Endometrial microvascular endothelial cells (primary cell): ENCODE results near the gene MMP28. TPM values are rescaled to one million over a fixed set of nuclear protein-coding genes. Genes with fewer than 3 reads are reported as not detected.
"Not testable (repeated sequence)": the region's sequence is repeated elsewhere in the genome, so short reads cannot be mapped to it uniquely, and the experiment has no call there.

Experiments used
- in situ Hi-C: cut with HindIII; loops from 2 replicates; pipeline ENCODE4 v1.10.0; 2017; ENCODE audit warnings: low sequenced_read_pairs, low pct_unique_long_range_greater_than_20kb; ENCODE audit errors: inconsistent ontology term
- total RNA-seq: library from RNA; depleted of rRNA; stranded (reverse); fragments of >200 nt; gene quantifications from one replicate; pipeline ENCODE4 v1.2.3, GENCODE V29; 2015; ENCODE audit errors: inconsistent ontology term

MMP28 gene
- total RNA-seq, 1 donor from 2014 or later, result 0.19 TPM

DNA sequence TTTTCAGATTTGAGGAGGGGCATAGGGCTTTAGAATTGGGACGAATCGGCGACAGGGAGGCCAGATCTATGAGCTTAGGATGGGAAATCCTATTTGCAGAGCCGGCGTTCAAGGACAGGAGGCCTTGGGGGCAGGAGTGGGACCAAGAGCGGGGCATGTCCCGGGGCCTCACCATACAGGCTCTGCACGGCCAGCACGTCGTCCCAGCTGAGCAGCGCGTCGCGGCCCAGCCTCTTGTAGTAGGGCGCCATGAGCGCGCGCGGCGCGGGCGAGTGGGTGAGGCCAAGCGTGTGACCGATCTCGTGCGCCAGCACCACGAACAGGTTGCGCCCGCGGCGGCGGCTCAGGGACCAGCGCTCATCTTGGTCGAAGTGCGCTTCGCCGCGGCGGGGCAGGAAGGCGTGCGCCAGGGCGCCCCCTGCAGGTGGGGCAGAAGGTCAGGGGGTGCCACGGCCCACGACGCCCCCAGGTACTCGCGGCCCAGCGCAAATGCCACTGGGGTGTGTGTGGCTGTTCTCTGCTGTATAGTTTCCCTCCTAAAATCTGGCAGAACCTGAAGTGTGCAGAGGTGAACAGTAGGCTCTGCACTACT is 25.4 kb downstream of the MMP28 start:
- in situ Hi-C loops, result no loop called here

DNA sequence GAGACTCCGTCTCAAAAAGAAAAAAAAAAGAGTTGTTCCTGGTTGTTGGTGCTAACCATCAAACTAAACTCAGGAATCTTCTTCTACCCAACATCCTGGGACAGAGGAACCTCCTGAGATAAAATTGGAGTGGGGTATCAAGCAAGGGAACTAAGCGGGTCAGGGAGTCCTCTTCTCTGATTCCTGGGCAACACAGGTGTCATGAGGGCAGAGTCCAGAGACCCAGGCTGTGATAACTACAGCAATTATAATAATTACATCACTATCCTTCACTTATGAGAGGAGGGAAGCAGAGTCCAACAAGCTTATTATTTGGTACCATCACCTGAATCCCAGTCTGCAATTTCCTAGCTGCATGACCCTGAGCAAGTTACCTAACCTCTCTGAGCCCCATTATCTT is 26.6 kb downstream of the MMP28 start:
- in situ Hi-C loops, result no loop called here

DNA sequence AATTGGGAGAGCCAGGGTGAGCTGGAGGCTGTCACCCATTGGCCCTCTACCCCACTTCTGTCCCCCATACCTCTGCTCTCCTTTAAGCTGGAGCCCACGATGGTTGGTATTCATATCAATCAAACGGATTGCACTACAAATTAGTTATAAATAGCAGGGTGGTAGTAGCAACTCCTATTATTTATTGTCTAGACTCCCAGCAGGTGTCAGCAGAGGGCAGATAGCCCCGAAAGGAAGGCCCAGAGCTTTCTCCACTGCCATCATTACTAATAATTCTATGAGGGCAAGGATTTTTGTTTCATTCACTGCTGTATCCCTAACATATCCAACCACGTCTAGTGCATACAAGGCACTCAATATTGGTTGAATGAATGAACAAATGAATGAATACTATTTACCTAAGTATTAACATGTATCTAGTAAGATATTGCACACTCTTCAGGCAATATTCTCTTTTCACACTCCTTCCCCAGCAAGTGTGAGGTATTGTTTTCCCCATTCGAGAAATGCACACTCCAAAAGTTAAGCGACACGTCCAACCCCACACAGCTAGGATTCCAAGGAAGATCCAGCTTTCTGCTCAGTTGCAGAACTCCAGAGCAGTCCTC is 28.4 kb downstream of the MMP28 start:
- in situ Hi-C loops, result no loop called here

DNA sequence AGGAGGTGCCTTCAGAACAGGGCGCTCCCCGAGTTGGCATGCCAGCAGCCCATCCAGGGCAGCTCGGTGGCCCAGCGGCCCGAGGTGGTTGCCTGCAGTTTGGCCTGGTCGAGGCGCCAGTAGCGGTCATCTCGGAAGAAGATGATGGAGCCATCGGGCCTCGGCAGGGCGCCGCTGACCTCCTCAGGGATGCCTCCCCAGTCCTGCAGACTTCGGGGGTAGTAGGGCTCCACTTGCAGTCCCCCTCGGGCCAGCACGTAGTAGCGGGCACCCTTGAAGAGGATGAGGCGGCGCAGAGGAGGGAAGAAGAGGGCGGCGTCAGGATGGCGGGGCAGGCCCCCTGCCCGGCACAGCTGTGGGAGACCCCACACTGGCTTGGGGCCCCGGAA is 29.0 kb downstream of the MMP28 start:
- in situ Hi-C loops, result no loop called here

DNA sequence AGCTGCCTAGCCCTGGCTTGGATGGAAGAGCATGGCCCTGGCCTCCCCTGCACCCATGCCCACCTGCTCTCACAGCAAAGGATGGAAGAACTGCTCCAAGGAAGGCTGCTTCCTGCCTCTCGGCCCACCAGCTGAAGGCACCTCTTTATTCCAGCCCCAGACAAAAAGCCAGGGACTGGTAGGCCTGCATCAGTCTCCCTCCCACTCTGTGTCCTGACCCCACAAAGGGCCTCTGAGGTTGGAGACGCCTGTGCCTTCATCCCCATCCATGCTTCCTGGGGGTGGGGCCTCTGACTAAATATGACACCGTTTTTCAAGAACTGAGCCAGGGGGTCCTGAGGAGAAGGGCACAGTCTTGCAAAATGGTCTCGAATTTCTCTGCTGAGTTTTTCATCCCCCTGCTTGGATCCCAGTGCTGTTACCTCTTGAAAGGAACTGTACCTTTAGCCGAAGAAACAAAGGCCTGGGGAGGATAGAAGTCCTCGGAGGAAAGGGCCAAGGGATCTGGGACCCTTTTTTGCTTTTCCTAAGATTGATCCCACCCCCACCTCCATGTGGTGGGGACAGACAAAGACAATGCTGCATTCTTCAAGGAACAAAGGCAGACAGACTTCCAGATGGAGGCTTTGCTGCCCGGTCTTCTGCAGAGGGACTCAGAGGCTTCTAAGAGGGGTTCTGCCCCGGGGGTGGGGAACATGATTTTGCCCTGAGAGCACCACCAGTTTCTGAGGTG is 29.5 kb downstream of the MMP28 start:
- in situ Hi-C loops, result no loop called here

DNA sequence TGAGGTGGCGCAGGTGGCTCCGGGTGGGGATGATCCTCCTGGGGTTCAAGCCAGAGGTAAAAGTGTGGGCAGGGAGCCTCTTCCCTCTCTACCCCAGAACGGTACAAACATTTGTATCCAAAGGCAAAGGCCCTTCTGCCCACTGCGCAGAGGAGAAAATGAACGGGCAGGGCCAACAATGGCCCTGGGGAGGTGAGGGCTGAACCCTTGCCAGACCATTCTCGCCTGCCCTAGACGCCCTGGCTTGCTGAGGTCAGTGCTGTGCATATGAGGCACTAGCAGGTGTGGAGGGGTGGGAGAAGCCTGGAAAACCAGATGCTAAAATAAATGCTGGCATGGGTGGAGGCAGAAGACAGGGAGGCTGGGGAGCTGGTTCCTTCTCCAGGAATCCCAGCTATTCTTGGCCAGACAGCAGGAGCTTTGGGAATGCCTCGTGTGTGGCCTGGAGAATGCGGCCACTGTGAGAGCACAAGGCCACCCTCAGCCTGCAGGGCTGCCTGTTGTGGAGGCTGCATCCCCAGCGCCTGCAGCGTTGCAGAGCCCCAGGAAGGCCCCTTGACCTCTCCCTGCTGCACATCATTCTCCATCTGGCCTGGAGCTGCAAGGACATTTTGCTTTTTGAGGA is 30.2 kb downstream of the MMP28 start:
- in situ Hi-C loops, result no loop called here

DNA sequence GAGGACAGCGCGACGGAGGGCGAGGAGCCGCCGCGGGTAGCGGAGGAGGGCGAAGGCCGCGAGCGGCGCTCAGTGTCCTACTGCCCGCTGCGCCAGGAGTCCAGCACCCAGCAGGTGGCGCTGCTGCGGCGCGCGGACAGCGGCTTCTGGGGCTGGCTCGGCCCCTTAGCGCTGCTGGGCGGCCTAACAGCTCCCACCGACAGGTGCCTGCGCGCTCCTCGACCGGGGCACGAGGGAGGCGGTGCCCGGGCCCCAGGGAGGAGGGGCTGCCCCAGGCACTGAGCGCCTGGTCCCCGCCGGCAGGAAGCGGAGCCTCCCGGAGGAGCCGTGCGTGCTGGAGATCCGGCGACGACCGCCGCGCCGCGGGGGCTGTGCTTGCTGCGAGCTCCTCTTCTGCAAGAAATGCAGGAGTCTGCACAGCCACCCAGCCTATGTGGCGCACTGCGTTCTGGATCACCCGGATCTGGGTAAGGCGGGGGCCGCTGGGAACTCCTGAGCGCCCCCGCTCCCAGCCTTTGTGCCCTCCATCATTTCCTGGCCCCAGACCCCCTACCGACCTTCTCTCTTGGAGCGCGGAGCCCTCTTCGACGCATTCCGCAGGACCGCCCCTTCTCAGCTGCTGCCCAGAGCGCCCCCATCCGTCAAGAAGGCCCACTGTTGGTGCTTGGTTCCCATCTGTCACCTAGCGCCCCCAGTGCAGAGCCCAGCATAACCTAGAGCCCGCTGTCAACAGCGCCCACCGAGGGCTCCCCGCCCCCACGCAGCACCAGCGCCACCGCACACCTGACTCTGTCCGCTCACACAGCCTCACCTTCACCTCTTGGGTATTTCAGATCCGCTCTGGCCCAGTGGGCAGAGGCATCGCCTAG is 31.1 kb downstream of the MMP28 start:
- in situ Hi-C loops, result no loop called here

DNA sequence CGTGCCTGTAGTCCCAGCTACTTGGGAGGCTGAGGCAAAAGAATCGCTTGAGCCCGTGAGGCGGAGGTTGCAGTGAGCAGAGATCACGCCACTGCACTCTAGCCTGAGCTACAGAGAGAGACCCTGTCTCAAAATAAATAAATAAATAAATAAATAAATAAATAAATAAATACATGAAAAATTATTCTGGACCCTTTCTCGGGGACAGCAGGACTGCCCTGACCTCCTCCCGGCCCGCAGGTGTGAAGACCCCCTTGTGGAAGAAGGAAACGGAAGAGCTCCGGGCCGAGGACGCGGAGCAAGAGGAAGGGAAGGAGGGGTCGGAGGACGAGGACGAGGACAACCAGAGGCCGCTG is 31.7 kb downstream of the MMP28 start:
- in situ Hi-C loops, result no loop called here

DNA sequence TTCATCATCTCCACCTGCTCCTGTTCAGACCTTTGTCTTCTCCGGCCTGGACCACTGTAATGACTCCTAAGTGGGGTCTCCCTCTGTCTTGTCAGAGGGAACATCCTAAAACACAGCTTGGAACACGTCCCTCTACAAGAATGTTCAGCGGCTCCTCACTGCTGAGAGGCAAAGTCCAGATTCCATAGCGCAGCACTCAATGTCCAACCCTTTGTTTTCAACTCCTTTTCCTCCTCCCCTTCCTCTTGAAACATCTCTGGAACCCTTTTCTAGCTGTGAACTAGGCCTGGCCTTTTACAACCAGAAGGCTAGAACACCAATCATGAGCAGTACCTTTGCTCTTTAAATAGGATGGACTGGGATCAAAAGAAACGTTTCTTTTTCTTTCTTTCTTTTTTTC is 33.8 kb downstream of the MMP28 start:
- in situ Hi-C loops, result no loop called here

DNA sequence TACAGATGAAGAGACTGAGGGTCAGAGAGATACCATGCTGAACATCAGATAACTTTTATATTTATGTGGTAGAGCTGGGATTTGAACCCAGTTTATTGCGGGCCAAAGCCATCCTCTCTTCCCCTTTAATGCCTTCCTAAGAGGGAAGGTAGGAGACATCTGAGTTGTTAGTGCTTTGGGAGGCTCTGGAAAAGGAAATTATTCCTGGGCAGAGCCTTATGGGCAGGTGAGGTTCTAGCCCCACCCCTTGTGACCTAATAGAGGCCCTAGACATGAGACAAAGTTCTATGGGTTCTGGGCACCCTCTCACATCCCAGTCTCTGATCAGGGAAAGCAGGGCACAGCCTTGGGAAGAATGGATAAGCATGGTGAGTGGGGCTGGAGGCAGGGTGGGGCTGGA is 34.9 kb downstream of the MMP28 start, which contains the start of gene C17orf50:
TSS of gene C17orf50 (plus strand) at position 301 of the 400 bp plus-strand sequence. CDS start at position 356, 55 bp downstream.
- in situ Hi-C loops, result no loop called here

DNA sequence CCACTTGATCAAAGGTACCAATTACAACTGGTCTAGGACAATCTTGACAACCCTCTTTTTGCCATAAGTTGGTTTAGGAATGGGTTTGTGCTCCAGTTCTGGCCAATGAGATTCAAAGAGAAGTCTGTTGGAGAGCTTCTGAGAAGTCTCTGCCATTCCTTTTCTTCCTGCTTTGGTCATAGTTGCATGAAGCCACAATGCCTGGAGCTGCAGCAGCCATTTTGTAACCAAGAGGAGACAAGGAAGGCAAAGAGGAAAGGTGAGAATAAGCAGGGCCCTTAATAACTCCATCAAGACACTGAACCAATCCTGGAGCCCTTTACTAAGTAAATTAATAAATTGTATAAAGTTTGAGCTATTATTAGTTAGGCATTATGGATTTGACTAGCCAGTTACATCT is 38.2 kb downstream of the MMP28 start:
- in situ Hi-C loops, result no loop called here

DNA sequence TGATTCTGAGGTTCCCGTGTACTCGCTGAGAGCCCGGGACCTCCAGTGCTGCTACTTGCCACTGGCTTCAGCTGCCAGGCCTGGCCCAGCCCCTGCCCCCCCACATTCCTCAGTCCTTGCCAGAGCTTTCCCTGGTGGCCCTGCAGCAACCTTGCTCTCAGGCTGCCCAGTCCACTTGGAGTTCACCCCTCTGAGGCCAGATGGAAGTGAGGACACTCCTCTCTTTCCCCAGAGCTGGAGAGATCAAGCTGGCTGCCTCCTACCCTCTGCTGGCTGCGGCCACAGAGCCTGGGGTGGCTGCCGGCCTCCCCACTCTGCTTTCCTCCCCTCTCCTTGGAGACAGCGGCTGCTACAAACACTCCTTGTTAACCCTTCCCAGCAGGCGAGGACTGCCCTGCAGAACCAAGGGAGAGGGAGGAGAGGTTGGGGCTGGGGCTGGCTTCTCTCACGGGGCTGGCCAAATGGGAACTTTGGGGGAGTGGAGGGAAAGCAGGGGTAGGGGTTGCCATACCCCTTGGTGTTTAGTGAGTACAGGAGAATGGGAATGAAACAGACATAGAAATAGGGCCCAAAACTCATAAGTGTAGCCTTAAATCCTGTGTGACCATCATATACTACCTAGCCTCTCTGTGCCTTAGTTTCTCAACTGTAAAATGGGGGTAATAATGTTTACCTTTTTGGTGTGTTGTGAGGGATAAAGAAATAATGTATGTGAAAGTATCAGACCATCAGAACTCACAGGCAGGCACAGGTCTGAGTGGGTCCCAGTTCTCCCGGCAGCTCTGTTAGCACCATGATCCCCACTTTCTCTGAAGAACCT is 42.3 kb downstream of the MMP28 start, which contains the start of gene GAS2L2:
TSS of gene GAS2L2 (minus strand) at position 295 of the 820 bp plus-strand sequence. CDS start 389 bp downstream, outside the sequence.
- in situ Hi-C loops, result no loop called here

DNA sequence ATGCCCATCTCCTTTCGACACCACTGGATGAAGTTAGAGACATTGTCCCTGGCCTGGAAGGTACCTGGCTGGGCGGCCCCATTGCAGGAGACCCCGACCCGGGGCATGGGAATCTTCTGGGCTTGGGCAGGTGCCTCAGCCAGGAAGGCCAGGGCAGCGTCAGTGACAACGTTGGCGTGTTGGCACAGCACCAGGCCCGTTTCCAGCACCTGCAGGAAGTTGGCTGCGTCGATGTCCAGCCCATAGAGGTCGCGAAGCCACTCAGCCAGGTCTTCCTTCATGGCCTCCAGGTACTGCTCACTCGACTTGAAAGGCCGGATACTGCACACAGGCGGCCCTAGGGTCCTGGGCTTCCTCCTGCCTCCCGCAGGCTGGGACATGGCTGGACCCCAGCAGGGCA is 43.0 kb downstream of the MMP28 start:
- in situ Hi-C loops, result no loop called here

DNA sequence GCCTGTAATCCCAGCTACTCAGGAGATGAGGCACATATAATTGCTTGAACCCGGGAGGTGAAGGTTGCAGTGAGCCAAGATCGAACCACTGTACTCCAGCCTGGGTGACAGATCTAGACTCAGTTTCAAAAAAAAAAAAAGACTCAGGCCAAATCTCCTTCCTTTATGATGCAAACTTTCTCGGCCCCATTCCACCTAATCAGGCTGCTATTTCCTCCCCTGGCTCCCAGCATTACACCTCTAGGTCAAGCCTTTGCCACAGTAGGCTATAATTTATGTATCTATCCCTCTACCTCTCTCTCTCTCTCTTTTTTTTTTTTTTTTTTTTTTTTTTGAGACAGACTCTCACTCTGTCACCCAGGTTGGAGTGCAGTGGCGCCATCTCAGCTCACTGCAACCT is 43.9 kb downstream of the MMP28 start:
- in situ Hi-C loops, result not testable (repeated sequence)

DNA sequence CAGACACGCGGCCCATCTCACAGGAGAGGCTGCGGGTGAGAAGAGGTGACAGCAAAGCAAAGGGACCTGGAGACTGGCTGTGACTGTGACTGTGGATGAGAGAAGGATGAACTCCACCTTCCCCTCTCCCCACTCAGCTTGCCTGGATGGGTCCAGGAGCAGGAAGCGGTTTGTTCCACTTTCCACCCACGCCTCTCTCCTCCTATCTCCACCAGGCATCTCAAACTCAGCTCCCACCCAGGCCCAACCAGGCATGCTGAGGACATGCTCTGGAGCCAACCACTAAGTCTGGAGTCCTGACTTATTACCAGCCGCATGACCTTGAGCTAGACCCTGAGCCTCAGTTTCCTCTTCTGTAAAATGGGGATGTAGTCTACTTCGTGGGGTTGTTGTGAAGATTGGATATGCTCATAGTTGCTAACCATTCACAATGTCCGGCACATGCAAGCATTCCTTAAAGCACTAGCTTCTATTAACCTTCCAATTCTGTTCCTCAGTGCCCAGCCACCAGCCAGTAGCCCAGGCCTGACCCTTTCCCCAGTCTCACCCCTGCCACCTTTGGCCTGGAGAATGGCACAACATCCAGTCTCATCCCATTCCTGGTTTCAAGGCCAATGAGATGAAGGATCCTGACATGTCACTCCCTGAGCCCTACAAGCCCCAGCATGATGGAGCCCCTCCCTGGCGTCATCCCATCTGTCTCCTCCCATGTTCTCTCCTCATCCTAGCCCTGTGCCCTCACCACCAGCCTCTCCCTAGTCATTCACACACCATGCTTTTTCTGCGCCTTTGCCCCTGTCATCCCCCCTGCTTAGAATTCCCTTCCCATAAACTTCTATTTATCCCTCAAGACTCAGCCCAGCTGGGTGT is 44.7 kb downstream of the MMP28 start:
- in situ Hi-C loops, result no loop called here

DNA sequence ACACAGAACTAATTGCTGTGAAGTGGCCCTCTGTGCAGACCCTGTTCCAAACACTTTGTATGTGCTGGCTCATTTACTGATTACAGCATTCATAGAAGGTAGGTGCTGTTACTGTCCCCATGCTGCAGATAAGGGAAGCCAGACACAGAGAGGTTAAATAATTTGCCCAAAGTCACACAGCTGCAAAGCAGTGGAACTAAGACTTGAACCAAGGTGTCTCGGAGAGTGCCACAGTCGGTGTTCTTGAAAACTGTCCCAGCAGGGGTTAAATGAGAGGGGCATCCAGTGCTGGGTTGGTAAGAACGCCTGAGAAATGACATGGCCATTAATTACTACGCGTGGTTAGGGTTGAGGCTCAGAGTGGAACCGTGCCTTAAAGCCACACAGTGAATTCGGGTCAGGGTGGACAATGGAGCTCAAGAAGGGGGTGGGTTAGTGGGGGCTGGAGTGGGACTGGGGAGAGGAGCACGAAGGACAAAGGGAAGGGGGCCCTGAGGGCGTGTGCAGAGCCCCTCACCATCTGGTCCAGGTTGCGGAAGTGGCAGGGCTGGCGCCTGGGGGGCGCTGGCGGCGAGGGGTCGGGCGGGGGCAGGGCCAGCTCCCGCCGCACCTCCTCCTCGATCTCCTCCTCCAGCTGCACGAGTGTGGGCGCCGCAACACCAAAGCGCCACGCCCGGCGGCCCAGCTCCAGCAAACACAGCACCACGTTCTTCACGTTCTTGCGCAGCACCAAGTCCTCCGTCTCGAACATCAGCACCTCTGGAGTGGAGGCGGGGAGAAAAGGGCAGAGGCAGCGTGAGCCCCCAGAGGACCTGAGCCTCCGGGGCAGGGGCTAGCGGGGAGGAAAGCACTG is 45.7 kb downstream of the MMP28 start:
- in situ Hi-C loops, result no loop called here
